GM23338 (cell line): ENCODE measurements around the gene TRMT61A. TPM values are rescaled to one million over a fixed set of nuclear protein-coding genes. Genes with fewer than 3 reads are reported as not detected.

ENCODE experiments used
- EZH2phosphoT487 ChIP-seq: fragments of 200-600 bp; sonication (generic); IDR thresholded peaks from one replicate; pipeline ENCODE4 v1.8.1; 2018; ENCODE audit warnings: antibody characterized with exemption; ENCODE audit not compliant: unreplicated experiment
- JUNB ChIP-seq: IDR thresholded peaks from one replicate; pipeline ENCODE4 v1.6.1; 2016; ENCODE audit warnings: antibody characterized with exemption; ENCODE audit not compliant: unreplicated experiment
- NANOG ChIP-seq: IDR thresholded peaks from 2 replicates; pipeline ENCODE4 v1.6.1; 2016; ENCODE audit warnings: antibody characterized with exemption, borderline replicate concordance
- REST ChIP-seq: IDR thresholded peaks from one replicate; pipeline ENCODE4 v1.6.1; 2018; ENCODE audit warnings: antibody characterized with exemption; ENCODE audit not compliant: unreplicated experiment
- polyA plus RNA-seq: library from polyadenylated mRNA; unstranded; fragments of >200 nt; fragmentation: Nextera tagmentation; extraction: Ambion mirVana; gene quantifications from 2 replicates; pipeline ENCODE4 v1.2.1, GENCODE V29; 2016
- total RNA-seq: library from RNA; depleted of rRNA; stranded (reverse); fragments of >200 nt; shearing (Covaris generic); gene quantifications from 2 replicates; pipeline ENCODE4 v1.2.3, GENCODE V29; 2014
- TF ChIP-seq, protein P1 (sequence below): fragments of 250-450 bp; sonication (Bioruptor Pico); IDR thresholded peaks from 2 replicates; pipeline ENCODE4 v1.5.0; 2020; ENCODE audit warnings: mild to moderate bottlenecking, moderate library complexity
- TF ChIP-seq, protein P2 (sequence below), 2 experiments: fragments of 200-600 bp in 1 of 2; sonication (generic) in 1 of 2; conservative IDR thresholded peaks; 2 replicates each; pipeline versions ENCODE4 v1.5.1 to v1.6.1; 2016 to 2017; ENCODE audit warnings: antibody characterized with exemption in 2 of 2, low read depth in 2 of 2, mild to moderate bottlenecking in 2 of 2, moderate library complexity in 1 of 2

Gene TRMT61A
- total and polyA plus RNA-seq, 2 experiments from 2014 or later, result 13.4 to 28.2 TPM

GRCh38 chr14:103519043-103519836 lies 9.8 kb upstream of the TRMT61A start (continued):
- TF ChIP-seq, protein P1, sequence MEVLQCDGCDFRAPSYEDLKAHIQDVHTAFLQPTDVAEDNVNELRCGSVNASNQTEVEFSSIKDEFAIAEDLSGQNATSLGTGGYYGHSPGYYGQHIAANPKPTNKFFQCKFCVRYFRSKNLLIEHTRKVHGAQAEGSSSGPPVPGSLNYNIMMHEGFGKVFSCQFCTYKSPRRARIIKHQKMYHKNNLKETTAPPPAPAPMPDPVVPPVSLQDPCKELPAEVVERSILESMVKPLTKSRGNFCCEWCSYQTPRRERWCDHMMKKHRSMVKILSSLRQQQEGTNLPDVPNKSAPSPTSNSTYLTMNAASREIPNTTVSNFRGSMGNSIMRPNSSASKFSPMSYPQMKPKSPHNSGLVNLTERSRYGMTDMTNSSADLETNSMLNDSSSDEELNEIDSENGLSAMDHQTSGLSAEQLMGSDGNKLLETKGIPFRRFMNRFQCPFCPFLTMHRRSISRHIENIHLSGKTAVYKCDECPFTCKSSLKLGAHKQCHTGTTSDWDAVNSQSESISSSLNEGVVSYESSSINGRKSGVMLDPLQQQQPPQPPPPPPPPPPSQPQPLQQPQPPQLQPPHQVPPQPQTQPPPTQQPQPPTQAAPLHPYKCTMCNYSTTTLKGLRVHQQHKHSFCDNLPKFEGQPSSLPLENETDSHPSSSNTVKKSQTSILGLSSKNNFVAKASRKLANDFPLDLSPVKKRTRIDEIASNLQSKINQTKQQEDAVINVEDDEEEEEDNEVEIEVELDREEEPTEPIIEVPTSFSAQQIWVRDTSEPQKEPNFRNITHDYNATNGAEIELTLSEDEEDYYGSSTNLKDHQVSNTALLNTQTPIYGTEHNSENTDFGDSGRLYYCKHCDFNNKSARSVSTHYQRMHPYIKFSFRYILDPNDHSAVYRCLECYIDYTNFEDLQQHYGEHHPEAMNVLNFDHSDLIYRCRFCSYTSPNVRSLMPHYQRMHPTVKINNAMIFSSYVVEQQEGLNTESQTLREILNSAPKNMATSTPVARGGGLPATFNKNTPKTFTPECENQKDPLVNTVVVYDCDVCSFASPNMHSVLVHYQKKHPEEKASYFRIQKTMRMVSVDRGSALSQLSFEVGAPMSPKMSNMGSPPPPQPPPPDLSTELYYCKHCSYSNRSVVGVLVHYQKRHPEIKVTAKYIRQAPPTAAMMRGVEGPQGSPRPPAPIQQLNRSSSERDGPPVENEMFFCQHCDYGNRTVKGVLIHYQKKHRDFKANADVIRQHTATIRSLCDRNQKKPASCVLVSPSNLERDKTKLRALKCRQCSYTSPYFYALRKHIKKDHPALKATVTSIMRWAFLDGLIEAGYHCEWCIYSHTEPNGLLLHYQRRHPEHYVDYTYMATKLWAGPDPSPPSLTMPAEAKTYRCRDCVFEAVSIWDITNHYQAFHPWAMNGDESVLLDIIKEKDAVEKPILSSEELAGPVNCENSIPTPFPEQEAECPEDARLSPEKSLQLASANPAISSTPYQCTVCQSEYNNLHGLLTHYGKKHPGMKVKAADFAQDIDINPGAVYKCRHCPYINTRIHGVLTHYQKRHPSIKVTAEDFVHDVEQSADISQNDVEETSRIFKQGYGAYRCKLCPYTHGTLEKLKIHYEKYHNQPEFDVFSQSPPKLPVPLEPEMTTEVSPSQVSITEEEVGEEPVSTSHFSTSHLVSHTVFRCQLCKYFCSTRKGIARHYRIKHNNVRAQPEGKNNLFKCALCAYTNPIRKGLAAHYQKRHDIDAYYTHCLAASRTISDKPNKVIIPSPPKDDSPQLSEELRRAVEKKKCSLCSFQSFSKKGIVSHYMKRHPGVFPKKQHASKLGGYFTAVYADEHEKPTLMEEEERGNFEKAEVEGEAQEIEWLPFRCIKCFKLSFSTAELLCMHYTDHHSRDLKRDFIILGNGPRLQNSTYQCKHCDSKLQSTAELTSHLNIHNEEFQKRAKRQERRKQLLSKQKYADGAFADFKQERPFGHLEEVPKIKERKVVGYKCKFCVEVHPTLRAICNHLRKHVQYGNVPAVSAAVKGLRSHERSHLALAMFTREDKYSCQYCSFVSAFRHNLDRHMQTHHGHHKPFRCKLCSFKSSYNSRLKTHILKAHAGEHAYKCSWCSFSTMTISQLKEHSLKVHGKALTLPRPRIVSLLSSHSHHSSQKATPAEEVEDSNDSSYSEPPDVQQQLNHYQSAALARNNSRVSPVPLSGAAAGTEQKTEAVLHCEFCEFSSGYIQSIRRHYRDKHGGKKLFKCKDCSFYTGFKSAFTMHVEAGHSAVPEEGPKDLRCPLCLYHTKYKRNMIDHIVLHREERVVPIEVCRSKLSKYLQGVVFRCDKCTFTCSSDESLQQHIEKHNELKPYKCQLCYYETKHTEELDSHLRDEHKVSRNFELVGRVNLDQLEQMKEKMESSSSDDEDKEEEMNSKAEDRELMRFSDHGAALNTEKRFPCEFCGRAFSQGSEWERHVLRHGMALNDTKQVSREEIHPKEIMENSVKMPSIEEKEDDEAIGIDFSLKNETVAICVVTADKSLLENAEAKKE (CRISPR knock-in tag), result no peak
- TF ChIP-seq EZH2phosphoT487 (no peak), NANOG (no peak), JUNB (no peak), REST (no peak)
- TF ChIP-seq, protein P2, sequence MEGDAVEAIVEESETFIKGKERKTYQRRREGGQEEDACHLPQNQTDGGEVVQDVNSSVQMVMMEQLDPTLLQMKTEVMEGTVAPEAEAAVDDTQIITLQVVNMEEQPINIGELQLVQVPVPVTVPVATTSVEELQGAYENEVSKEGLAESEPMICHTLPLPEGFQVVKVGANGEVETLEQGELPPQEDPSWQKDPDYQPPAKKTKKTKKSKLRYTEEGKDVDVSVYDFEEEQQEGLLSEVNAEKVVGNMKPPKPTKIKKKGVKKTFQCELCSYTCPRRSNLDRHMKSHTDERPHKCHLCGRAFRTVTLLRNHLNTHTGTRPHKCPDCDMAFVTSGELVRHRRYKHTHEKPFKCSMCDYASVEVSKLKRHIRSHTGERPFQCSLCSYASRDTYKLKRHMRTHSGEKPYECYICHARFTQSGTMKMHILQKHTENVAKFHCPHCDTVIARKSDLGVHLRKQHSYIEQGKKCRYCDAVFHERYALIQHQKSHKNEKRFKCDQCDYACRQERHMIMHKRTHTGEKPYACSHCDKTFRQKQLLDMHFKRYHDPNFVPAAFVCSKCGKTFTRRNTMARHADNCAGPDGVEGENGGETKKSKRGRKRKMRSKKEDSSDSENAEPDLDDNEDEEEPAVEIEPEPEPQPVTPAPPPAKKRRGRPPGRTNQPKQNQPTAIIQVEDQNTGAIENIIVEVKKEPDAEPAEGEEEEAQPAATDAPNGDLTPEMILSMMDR (conservative IDR thresholded peaks at IDR 0.05; ENCODE audit: low read depth in 2 of 2), result no peak
